ENCODE results near the gene NFIL3.

NFIL3 gene

DNA sequence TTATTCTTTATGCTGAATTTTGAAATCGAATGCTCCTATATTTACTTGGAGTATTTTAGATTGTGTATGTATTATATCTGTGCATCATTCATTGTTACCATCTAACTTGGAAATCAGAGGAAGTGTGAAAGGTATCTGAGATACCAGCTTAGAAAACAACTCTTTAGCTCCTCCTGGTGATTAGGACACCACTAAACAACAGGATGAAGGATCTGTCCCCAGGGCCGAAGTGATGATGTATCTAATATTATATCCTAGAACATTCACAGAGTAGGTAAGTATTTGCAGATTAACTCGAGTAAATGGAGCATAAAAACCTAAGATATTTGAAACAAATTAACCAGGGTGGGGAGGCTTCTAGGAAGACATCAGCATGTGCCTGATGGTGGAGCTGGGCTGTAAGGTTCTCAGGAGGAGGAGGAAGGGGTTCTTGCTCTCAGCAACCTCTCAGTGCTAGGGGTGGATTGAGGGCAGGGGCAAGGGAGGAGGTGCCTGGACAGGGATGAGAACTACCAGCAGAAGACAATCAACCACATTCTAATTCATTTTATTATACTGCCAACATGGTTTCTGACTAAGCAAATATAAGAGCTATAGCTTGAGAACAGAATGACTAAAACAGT, 2.6 kb upstream of the NFIL3 start:
- H3K36me3 ChIP-seq (ENCODE audit: control insufficient read depth in 1 of 2, insufficient read depth in 2 of 2, low read length in 2 of 2), result no peaks in the 10 kb centered on the region
- no peak overlapping the region for H3K4ac ChIP-seq (ENCODE audit: low read depth, low read length)
- H2AK5ac ChIP-seq (ENCODE audit: low read length), result no peak overlapping the region
- no peaks in the 10 kb centered on the region for H3K9me3 ChIP-seq (ENCODE audit: insufficient read depth, low read depth, low read length)
- no peak overlapping the region for H4K8ac ChIP-seq (ENCODE audit: low read depth, low read length)
- H2AFZ ChIP-seq (ENCODE audit: insufficient read depth, low read length, poor library complexity), result no peak overlapping the region
- DNase-seq, result peak in 1 of 2 donors; percentile 71
- no peak overlapping the region for H3K4me2 ChIP-seq (ENCODE audit: low read length)
- H2BK5ac ChIP-seq (ENCODE audit: low read depth, low read length, poor library complexity), result no peak overlapping the region
- peaks cover 13% of the 10 kb centered on the region for H3K79me1 ChIP-seq (ENCODE audit: low read length)
- no peak overlapping the region for H3K18ac ChIP-seq (ENCODE audit: low read length)
- no peak overlapping the region for H2BK12ac ChIP-seq (ENCODE audit: low read length)
- no peak overlapping the region for H3K4me3 ChIP-seq (ENCODE audit: low read depth, low read length)
- no peak overlapping the region for H3K9ac ChIP-seq (ENCODE audit: low read length)
- H2BK120ac ChIP-seq (ENCODE audit: insufficient read depth, low read length, poor library complexity), result no peak overlapping the region
- no peak overlapping the region for H3K14ac ChIP-seq (ENCODE audit: low read length)
- H4K12ac ChIP-seq (ENCODE audit: low read depth, low read length), result no peak overlapping the region
- no peak overlapping the region for H4K91ac ChIP-seq (ENCODE audit: low read depth, low read length)
- H3K27me3 ChIP-seq (ENCODE audit: insufficient read depth, low read length), result no peaks in the 10 kb centered on the region
- H3K79me2 ChIP-seq (ENCODE audit: control insufficient read depth, insufficient read depth, low read length, poor library complexity), result peaks cover 14% of the 10 kb centered on the region
- no peak overlapping the region for H3K23ac ChIP-seq (ENCODE audit: low read length)
- H3K27ac ChIP-seq (ENCODE audit: low read depth, low read length), result no peak overlapping the region
- H3K4me1 ChIP-seq (ENCODE audit: control insufficient read depth in 1 of 2, insufficient read depth in 2 of 2, low read length in 2 of 2), result peaks cover 5 to 6% of the 10 kb centered on the region in 2 experiments
- no CpG with 5 or more reads among the region's 3 CpGs for WGBS (ENCODE audit: extremely low coverage, insufficient coverage, insufficient read length)

DNA sequence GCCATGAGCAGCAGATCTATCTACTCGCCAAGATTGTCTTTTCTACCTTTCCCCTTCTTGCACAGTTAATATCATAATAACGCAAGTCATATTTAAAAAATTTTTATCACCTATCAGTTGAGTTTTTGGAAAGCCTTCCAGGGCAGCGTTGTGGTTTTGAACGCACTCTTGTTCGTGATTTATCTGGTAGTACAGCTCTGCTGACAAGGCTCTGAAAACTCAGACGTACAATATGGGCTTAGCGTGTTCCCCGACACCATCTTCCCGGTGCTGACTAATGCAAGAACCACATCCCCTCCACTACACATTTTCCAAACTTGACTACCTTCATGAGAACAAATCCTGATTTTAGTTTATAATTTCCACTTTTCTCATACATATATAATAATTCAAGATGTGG, 1.6 kb upstream of the NFIL3 start:
- no peak overlapping the region for H2AFZ ChIP-seq (ENCODE audit: insufficient read depth, low read length, poor library complexity)
- H3K4me3 ChIP-seq (ENCODE audit: low read depth, low read length), result no peak overlapping the region
- peak overlapping the region; percentile 100 for H3K4me2 ChIP-seq (ENCODE audit: low read length)
- H3K79me1 ChIP-seq (ENCODE audit: low read length), result peaks cover 17% of the 10 kb centered on the region
- no peak overlapping the region for H3K23ac ChIP-seq (ENCODE audit: low read length)
- H2BK12ac ChIP-seq (ENCODE audit: low read length), result no peak overlapping the region
- H3K27me3 ChIP-seq (ENCODE audit: insufficient read depth, low read length), result no peaks in the 10 kb centered on the region
- H2BK5ac ChIP-seq (ENCODE audit: low read depth, low read length, poor library complexity), result no peak overlapping the region
- H2BK120ac ChIP-seq (ENCODE audit: insufficient read depth, low read length, poor library complexity), result no peak overlapping the region
- H3K18ac ChIP-seq (ENCODE audit: low read length), result no peak overlapping the region
- no peak overlapping the region for H4K12ac ChIP-seq (ENCODE audit: low read depth, low read length)
- H4K8ac ChIP-seq (ENCODE audit: low read depth, low read length), result no peak overlapping the region
- no peak overlapping the region for H3K9ac ChIP-seq (ENCODE audit: low read length)
- H3K4ac ChIP-seq (ENCODE audit: low read depth, low read length), result no peak overlapping the region
- H2AK5ac ChIP-seq (ENCODE audit: low read length), result no peak overlapping the region
- H3K4me1 ChIP-seq (ENCODE audit: control insufficient read depth in 1 of 2, insufficient read depth in 2 of 2, low read length in 2 of 2), result peaks cover 5 to 6% of the 10 kb centered on the region in 2 experiments
- no peaks in the 10 kb centered on the region for H3K9me3 ChIP-seq (ENCODE audit: insufficient read depth, low read depth, low read length)
- no peak overlapping the region for H4K91ac ChIP-seq (ENCODE audit: low read depth, low read length)
- peaks cover 18% of the 10 kb centered on the region for H3K79me2 ChIP-seq (ENCODE audit: control insufficient read depth, insufficient read depth, low read length, poor library complexity)
- DNase-seq, result peak in 1 of 2 donors; percentile 23
- WGBS (ENCODE audit: extremely low coverage, insufficient coverage, insufficient read length), result no CpG with 5 or more reads among the region's 9 CpGs
- H3K14ac ChIP-seq (ENCODE audit: low read length), result no peak overlapping the region
- H3K36me3 ChIP-seq (ENCODE audit: control insufficient read depth in 1 of 2, insufficient read depth in 2 of 2, low read length in 2 of 2), result no peaks in the 10 kb centered on the region
- H3K27ac ChIP-seq (ENCODE audit: low read depth, low read length), result no peak overlapping the region

DNA sequence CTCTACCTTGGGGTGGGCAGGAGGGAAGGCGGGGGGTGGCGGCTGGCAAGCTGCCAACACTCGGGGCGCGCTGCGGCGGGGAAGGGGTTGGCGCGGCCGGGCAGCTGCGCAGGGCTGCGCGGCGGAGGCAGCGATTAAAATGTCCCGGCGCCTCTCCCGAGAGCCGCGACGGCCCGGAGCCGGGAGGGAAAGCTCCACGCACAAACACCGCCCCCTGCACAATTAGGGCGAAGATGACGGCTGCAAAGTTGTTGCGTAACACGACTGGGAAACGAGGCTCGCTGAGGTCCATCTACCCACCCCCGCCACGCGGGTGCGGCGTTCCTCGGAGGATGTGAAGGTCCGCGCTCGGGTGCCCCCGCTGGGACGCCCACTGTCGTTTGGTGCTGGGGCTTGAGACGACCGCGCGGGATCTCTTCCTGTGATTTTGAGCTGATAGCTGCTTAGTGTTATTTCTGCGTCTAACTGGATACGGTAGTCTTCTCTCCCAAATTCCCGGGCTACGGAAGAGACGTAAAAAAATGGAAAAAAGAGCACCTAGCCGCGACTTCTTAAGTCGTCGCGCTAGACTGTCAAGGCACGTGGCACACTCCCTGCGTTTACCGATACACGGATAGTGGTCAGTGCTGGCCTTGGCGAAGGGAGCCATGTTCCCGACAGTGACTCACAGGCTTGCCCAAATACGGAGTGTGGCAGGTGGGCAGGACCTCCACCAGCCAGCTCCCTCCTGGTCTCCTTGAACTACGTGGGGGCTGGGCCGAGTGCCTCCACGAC, 958 bp upstream of the NFIL3 start:
- Histone ChIP-seq H3K4me2 (ENCODE audit: low read length) (peak overlapping the region; percentile 100), H3K27ac (ENCODE audit: low read depth, low read length) (peak overlapping the region; percentile 72), H3K79me1 (ENCODE audit: low read length) (peaks cover 17% of the 10 kb centered on the region), H3K4me1 (ENCODE audit: control insufficient read depth in 1 of 2, insufficient read depth in 2 of 2, low read length in 2 of 2) (peaks cover 7 to 9% of the 10 kb centered on the region in 2 experiments), H4K12ac (ENCODE audit: low read depth, low read length) (peak overlapping the region; percentile 95), H2BK5ac (ENCODE audit: low read depth, low read length, poor library complexity) (peak overlapping the region; percentile 93), H3K9me3 (ENCODE audit: insufficient read depth, low read depth, low read length) (no peaks in the 10 kb centered on the region), H2BK12ac (ENCODE audit: low read length) (no peak overlapping the region), H3K27me3 (ENCODE audit: insufficient read depth, low read length) (no peaks in the 10 kb centered on the region), H2AFZ (ENCODE audit: insufficient read depth, low read length, poor library complexity) (peak overlapping the region; percentile 83), H3K23ac (ENCODE audit: low read length) (no peak overlapping the region), H3K4ac (ENCODE audit: low read depth, low read length) (peak overlapping the region; percentile 90), H3K4me3 (ENCODE audit: low read depth, low read length) (peak overlapping the region; percentile 86), H2AK5ac (ENCODE audit: low read length) (peak overlapping the region; percentile 91), H3K18ac (ENCODE audit: low read length) (peak overlapping the region; percentile 99), H3K14ac (ENCODE audit: low read length) (peak overlapping the region; percentile 97), H3K9ac (ENCODE audit: low read length) (peak overlapping the region; percentile 89), H4K91ac (ENCODE audit: low read depth, low read length) (peak overlapping the region; percentile 96), H4K8ac (ENCODE audit: low read depth, low read length) (peak overlapping the region; percentile 88), H3K36me3 (ENCODE audit: control insufficient read depth in 1 of 2, insufficient read depth in 2 of 2, low read length in 2 of 2) (no peaks in the 10 kb centered on the region), H3K79me2 (ENCODE audit: control insufficient read depth, insufficient read depth, low read length, poor library complexity) (peaks cover 20% of the 10 kb centered on the region), H2BK120ac (ENCODE audit: insufficient read depth, low read length, poor library complexity) (peak overlapping the region; percentile 91)
- no CpG with 5 or more reads among the region's 67 CpGs for WGBS (ENCODE audit: extremely low coverage, insufficient coverage, insufficient read length)
- DNase-seq, result peak; percentile 84 to 92

DNA sequence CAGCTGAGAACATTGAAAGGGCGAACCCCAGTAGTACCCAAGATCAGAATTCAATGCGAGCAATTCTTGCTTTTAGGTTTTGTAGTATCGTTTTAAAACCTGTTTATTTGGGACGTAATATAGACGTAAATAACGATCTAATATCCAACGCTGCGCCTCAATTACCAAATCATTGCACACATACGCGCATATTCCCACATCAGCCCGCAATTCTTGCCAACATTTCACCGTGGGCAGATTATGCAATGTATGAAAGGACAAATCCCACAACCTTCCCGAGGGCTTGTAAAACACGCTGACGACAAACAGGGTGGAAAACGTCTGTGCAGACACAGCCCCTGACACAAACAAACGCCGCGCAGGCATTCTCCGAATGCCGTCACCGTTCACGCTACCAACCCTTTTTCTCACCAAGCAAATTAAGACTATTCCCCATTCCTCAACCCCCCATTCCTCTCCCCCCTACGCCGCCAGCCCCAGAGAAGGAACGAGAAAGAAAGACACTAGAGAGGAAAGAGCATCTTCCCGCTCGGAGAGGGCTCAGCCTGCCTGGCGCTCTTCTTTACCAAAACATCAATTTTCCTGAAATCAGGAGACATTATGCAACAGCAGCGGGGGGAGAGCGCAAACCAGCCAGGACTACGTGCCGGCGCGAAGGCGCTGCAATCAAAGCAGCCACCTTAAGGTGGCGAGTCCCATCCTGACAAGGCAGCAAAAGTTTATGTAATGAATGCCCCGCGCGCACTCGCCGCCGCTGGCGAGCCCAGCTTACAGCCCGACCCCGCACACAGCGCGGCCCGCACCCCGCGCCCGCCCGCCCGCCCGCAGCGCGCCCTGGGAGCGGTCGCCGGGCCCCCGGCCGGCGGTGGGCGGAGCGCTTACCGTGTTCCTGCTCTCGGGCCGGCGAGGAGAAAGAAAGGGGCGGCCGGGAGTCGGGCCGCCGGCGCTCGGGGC, 597 bp downstream of the NFIL3 start:
- Histone ChIP-seq H3K4me1 (ENCODE audit: control insufficient read depth in 1 of 2, insufficient read depth in 2 of 2, low read length in 2 of 2) (peaks cover 9 to 14% of the 10 kb centered on the region in 2 experiments), H3K27me3 (ENCODE audit: insufficient read depth, low read length) (no peaks in the 10 kb centered on the region), H3K9ac (ENCODE audit: low read length) (peak overlapping the region; percentile 76), H2BK120ac (ENCODE audit: insufficient read depth, low read length, poor library complexity) (no peak overlapping the region), H2BK12ac (ENCODE audit: low read length) (no peak overlapping the region), H3K4ac (ENCODE audit: low read depth, low read length) (peak overlapping the region; percentile 53), H2AK5ac (ENCODE audit: low read length) (no peak overlapping the region), H4K12ac (ENCODE audit: low read depth, low read length) (no peak overlapping the region), H3K79me2 (ENCODE audit: control insufficient read depth, insufficient read depth, low read length, poor library complexity) (peaks cover 22% of the 10 kb centered on the region), H3K27ac (ENCODE audit: low read depth, low read length) (peak overlapping the region; percentile 85), H3K79me1 (ENCODE audit: low read length) (peaks cover 17% of the 10 kb centered on the region), H3K4me3 (ENCODE audit: low read depth, low read length) (peak overlapping the region; percentile 88), H3K18ac (ENCODE audit: low read length) (peak overlapping the region; percentile 63), H2AFZ (ENCODE audit: insufficient read depth, low read length, poor library complexity) (peak overlapping the region; percentile 57), H3K23ac (ENCODE audit: low read length) (no peak overlapping the region), H2BK5ac (ENCODE audit: low read depth, low read length, poor library complexity) (peak overlapping the region; percentile 25), H4K91ac (ENCODE audit: low read depth, low read length) (no peak overlapping the region), H3K4me2 (ENCODE audit: low read length) (peak overlapping the region; percentile 98), H3K36me3 (ENCODE audit: control insufficient read depth in 1 of 2, insufficient read depth in 2 of 2, low read length in 2 of 2) (no peaks in the 10 kb centered on the region), H3K14ac (ENCODE audit: low read length) (peak overlapping the region; percentile 1), H4K8ac (ENCODE audit: low read depth, low read length) (peak overlapping the region; percentile 33), H3K9me3 (ENCODE audit: insufficient read depth, low read depth, low read length) (no peaks in the 10 kb centered on the region)
- peak; percentile 80 for DNase-seq
- WGBS (ENCODE audit: extremely low coverage, insufficient coverage, insufficient read length), result no CpG with 5 or more reads among the region's 76 CpGs
